ENCODE measurements around the gene SSX1.
"Not testable (repeated sequence)": the region's sequence is repeated elsewhere in the genome, so short reads cannot be mapped to it uniquely, and the experiment has no call there.

The SSX1 gene, protein sequence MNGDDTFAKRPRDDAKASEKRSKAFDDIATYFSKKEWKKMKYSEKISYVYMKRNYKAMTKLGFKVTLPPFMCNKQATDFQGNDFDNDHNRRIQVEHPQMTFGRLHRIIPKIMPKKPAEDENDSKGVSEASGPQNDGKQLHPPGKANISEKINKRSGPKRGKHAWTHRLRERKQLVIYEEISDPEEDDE

DNA sequence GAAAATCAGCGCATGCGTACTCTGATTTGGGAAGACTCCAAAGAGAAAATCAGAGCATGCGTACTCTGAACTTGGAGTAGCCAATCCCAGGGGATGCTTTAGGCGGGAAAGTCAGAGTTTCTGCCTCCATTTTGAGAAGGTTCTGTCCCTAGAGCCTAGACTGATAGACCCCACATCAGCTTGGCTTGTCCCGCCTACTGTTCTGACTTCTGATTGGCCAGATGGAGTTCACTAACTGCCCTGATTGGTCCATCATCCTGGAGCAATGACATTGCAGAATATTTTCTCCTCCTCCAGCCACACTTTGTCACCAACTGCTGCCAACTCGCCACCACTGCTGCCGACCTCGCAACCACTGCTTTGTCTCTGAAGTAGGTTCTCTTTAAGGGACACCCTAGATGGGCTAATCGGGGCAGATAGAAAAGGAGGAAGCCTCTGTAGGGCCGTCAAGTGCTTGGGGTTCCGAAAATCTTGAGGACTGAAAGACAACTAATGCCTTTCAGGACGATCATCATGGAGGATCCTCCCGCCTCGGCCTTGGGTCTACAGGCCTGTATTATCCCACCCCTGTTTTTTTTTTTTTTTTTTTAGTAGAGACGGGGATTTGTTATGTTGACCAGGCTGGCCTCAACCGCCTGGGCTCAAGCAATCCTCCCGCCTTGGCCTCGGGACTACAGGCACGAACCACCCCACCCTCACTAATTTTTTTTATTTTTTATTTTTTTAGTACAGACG, at the start of gene SSX1:
SSX1 (plus strand) TSS at position 331 of the 735 bp plus-strand sequence. CDS start 1,850 bp downstream, outside the sequence.
- DNase-seq (ENCODE audit: low read depth in 2 of 2, low spot score in 1 of 2), result not testable (repeated sequence)

DNA sequence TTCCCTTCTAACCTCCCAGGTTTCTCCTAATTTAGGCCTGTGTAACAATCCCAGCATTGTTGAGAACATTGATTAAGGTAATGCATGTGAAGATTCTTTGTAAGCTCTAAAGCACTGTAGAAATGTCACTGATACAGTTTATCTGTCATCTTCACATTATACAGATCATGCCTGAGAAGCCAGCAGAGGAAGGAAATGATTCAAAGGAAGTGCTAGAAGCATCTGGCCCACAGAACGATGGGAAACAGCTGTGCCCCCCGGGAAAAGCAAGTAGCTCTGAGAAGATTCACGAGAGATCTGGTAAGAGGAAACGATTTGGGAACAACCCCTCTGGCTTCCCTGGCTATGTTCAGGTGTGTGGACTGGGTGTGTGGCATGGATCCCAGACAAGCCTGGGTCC, 40.9 kb upstream of the SSX1 start:
- not testable (repeated sequence) for DNase-seq (ENCODE audit: low read depth in 2 of 2, low spot score in 1 of 2)

DNA sequence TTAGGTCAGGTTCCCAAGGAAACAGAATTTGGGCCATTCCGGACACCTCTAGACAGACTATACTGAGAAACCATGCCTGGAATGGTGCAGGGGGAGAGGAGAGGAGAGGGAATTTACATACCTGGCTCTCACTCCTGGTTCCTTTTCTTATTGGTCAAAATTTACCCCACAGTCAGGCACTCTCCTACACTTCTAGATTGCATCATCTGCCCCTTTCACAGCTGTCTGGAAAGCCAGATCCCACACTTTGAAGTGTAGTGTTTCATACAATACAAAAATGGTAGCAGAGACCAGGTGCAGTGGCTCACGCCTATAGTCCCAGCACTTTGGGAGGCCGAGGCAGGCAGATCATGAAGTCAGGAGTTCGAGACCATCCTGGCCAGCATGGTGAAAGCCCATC, 31.0 kb upstream of the SSX1 start:
- DNase-seq (ENCODE audit: low read depth in 2 of 2, low spot score in 1 of 2), result not testable (repeated sequence)

DNA sequence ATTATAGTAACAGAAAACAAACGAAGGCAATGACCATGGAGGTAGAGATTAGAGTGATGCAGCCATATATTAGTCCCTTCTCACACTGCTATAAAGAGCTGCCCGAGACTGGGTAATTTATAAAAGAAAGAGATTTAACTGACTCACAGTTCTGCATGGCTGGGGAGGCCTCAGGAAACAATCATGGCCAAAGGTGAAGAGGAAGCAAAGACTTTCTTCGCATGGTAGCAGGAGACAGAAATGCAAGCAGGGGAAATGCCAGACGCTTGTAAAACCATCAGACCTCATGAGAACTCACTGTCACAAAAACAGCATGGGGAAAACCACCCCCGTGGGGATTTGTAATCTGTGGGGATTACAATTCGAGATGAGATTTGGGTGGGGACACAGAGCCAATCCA, 2.2 kb upstream of the SSX1 start:
- not testable (repeated sequence) for DNase-seq (ENCODE audit: low read depth in 2 of 2, low spot score in 1 of 2)

DNA sequence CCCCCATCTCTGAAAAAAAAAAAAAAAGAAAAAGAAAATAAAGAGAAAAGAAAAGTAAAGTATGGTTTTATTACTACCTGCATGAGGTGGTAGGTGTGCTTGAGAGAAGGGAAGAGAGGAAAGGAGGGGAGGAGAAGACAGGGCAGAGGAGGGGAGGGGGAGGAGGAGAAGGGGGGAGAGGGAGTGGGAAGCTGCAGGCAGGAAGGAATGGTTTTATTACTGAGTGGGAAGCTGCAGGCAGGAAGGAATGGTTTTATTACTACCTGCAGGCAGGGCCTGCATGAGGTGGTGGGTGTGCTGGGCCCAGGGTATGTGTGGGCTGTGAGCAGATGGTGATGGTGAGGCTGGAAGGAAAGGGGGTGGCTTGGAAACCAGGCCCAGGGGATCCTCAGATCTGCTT, 19.2 kb downstream of the SSX1 start:
- not testable (repeated sequence) for DNase-seq (ENCODE audit: low read depth in 2 of 2, low spot score in 1 of 2)

DNA sequence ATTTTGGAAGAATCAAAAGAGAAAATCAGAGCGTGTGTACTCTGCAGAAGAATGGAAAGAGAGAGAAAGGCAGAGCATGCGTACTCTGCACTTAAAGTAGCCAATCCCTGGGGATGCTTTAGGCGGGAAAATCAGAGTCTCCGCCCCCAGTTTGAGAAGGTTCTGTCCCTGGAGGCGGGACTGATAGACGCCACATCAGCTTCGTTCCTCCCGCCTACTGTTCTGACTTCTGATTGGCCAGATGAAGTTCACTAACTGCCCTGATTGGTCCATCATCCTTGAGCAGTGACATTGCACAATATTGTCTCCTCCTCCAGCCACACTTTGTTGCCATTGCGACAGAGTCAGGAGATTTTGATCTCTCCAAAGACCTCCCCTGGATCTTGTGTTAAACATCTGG, 23.8 kb downstream of the SSX1 start:
- no peak for DNase-seq (ENCODE audit: low read depth in 2 of 2, low spot score in 1 of 2)

DNA sequence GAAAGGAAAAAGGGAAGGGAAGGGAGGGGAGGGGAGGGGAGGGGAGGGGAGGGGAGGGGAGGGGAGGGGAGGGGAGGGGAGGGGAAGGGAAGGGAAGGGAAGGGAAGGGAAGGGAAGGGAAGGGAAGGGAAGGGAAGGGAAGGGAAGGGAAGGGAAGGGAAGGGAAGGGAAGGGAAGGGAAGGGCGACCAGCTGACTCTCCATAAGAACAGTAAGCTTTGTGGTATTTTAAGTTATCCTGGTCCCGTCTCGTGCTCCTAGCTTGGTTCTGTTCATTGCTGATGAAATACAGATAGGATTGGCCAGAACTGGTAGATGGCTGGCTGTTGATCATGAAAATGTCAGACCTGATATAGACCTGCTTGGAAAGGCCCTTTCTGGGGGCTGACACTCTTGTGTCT, 25.5 kb downstream of the SSX1 start:
- not testable (repeated sequence) for DNase-seq (ENCODE audit: low read depth in 2 of 2, low spot score in 1 of 2)

DNA sequence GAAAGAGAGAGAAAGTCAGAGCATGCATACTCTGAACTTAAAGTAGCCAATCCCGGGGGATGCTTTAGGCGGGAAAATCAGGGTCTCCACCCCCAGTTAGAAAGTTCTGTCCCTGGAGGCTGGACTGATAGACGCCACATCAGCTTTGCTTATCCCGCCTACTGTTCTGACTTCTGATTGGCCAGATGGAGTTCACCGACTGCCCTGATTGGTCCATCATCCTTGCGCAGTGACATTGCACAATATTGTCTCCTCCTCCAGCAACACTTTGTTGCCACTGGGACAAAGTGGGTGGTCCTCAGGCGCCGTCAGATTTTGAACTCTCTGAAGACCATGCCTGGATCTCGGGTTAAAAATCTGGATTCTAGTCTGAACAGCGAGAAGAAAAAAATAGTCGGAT, 51.0 kb downstream of the SSX1 start:
- no peak for DNase-seq (ENCODE audit: low read depth in 2 of 2, low spot score in 1 of 2)

DNA sequence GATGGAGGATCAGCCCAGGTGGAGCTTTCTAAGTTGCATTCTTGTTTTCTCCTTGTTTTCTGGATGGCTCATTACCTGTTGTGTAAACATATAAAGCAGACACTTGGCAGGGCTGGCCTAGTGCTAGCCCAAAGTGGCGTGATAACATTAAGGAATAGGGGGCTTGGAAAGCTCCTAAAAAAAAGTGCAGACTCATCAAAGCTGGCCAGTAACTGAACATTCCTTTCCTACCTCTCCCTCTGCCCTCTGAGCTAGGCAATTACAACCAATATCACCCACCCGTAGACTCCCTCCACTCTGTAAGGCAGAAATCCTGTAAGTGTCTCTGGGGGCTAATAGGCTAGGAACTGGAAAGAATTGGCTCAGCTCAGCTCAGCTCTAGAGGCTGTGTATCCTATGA, 58.8 kb downstream of the SSX1 start:
- DNase-seq (ENCODE audit: low read depth in 2 of 2, low spot score in 1 of 2), result not testable (repeated sequence)

Data from stimulated activated CD8-positive, alpha-beta memory T cell treated with anti-CD3 and anti-CD28 coated beads, Interleukin-4, amount 100 ng/mL, for 1 hour (primary cell).